ENCODE measurements around the gene ZP2. TPM values are rescaled to one million over a fixed set of nuclear protein-coding genes. Genes with fewer than 3 reads are reported as not detected.

Gene ZP2
- total and polyA plus RNA-seq, 12 donors, result not detected

DNA sequence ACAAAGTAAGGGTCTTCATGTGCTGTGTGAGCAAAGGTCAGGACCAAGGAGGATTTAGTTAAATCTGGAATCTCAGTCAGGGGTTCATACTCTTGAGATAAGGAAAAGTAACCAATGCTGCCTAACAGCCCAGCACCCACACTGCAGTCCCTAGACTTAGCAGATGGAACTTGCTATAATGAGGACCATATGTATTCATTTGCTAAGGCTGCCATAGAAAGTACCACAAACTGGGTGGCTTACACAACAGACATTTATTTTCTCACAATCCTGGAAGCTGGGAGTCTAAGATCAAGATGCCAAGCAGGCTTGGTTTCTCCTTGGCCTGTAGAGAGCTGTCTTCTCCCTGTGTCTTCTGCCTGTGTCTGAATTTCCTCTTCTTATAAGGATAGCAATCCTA is 20.8 kb downstream of the ZP2 start:
- DNase-seq, result no peak

DNA sequence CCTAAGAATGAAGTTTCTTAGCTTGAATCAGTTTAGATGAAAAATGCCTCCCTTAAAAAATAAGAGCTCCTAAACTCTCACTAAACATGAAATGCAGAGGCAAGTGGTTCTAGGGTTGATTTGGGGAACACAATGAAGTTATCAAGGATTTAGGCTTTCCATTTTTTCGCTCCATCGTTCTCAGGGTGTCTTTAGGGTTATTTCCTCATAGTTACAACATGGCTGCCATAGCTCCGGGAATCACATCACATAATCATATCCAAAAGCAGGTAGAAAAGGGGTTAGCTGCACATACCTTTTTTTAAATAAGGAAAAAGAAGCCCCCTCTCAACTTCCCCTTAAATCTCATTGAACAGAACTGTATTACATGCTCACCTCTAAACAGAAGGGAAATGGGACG is 21.4 kb downstream of the ZP2 start:
- no peaks in the 10 kb centered on the region for H3K27me3 ChIP-seq
- no peak overlapping the region for H3K4me3 ChIP-seq
- TF ChIP-seq, protein P1, sequence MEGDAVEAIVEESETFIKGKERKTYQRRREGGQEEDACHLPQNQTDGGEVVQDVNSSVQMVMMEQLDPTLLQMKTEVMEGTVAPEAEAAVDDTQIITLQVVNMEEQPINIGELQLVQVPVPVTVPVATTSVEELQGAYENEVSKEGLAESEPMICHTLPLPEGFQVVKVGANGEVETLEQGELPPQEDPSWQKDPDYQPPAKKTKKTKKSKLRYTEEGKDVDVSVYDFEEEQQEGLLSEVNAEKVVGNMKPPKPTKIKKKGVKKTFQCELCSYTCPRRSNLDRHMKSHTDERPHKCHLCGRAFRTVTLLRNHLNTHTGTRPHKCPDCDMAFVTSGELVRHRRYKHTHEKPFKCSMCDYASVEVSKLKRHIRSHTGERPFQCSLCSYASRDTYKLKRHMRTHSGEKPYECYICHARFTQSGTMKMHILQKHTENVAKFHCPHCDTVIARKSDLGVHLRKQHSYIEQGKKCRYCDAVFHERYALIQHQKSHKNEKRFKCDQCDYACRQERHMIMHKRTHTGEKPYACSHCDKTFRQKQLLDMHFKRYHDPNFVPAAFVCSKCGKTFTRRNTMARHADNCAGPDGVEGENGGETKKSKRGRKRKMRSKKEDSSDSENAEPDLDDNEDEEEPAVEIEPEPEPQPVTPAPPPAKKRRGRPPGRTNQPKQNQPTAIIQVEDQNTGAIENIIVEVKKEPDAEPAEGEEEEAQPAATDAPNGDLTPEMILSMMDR (IDR thresholded peaks at IDR 0.05), result no peak
- H3K27ac ChIP-seq, result no peak overlapping the region
- intact Hi-C loops (cut with DNase I), result loop anchor here in 2 of 10 donors (5.0 kb wide), 2 partner anchors 102 to 112 kb away; no protein-coding TSS in a partner anchor
- ATAC-seq (no peak), DNase-seq (no peak)
- WGBS, 2 donors, result 92 to 94% methylated on average over 4 of the region's 4 CpGs
- no peaks in the 10 kb centered on the region for H3K36me3 ChIP-seq
- peaks cover 0 to 6% (median 0%) of the 10 kb centered on the region in 11 donors for H3K9me3 ChIP-seq
- peaks cover 0 to 8% (median 0%) of the 10 kb centered on the region in 9 donors for H3K4me1 ChIP-seq

More for the DNA sequence above, 20.8 kb downstream of the ZP2 start:
- intact Hi-C loops (cut with DNase I), result loop anchor here in 2 of 10 donors (5.0 kb wide), 2 partner anchors 102 to 112 kb away; no protein-coding TSS in a partner anchor
- Histone ChIP-seq H3K27me3 (no peaks in the 10 kb centered on the region), H3K36me3 (no peaks in the 10 kb centered on the region), H3K27ac (no peak overlapping the region), H3K4me1 (peaks cover 0 to 8% (median 0%) of the 10 kb centered on the region in 9 donors), H3K4me3 (no peak overlapping the region), H3K9me3 (peaks cover 0 to 6% (median 0%) of the 10 kb centered on the region in 11 donors)
- ATAC-seq, result no peak
- TF ChIP-seq, protein P1 (IDR thresholded peaks at IDR 0.05), result no peak

DNA sequence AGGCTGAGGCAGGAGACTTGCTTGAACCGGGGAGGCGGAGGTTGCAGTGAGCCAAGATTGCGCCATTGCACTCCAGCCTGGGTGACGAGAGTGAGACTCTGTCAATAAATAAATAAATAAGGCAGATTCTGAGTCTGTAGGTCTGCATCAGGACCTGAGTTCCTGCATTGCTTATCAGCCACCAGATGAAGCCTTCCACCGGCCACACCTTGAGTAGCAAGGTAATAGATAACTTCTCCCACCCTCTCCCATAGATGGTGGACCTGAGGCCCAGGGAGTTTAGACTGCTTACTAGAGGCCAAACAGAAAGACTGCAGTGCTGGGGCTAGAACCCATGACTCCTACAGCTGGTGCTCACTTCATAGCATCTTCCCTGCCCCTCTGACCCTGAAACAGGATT is 22.1 kb downstream of the ZP2 start:
- no peak for ATAC-seq
- Histone ChIP-seq H3K27ac (no peak overlapping the region), H3K27me3 (no peaks in the 10 kb centered on the region), H3K4me1 (peaks cover 0 to 8% (median 0%) of the 10 kb centered on the region in 9 donors), H3K9me3 (peaks cover 0 to 6% (median 0%) of the 10 kb centered on the region in 11 donors), H3K36me3 (no peaks in the 10 kb centered on the region), H3K4me3 (no peak overlapping the region)
- TF ChIP-seq, protein P1 (IDR thresholded peaks at IDR 0.05), result no peak
- 85 to 90% methylated on average over 5 of the region's 5 CpGs for WGBS, 2 donors
- no peak for DNase-seq
- intact Hi-C loops (cut with DNase I), result loop anchor here in 9 of 10 donors (2.0 to 10.0 kb wide), 7 partner anchors 85 to 1125 kb away; partner anchors contain the start of gene CRYM (in 1 of the 9)

DNA sequence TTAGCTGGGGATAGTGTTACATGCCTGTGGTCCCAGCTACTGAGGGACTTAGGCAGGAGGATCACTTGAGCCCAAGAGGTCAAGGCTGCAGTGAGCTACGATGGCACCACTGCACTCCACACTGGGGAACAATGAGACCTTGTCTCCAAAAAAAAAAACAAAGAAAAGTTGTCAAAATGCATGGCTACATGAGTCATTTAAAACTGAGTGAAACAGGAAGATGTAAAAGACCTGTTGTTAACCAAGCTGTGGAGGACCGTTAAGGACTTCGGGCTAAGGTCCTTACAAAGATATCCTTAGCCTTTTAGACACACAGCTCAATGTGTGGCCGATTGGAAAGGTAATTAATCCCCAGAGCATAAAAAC is 25.1 kb downstream of the ZP2 start:
- intact Hi-C loops (cut with DNase I), result loop anchor here in 6 of 10 donors (5.0 to 10.0 kb wide), 6 partner anchors 88 to 1128 kb away; partner anchors contain the start of gene CRYM (in 1 of the 6)
- no peak overlapping the region for H3K4me3 ChIP-seq
- peaks cover 0 to 8% (median 0%) of the 10 kb centered on the region in 9 donors for H3K4me1 ChIP-seq

More for the DNA sequence above, 25.1 kb downstream of the ZP2 start:
- no peaks in the 10 kb centered on the region for H3K27me3 ChIP-seq
- WGBS, 2 donors, result 65 to 82% methylated on average over 4 of the region's 4 CpGs
- H3K9me3 ChIP-seq, result peaks cover 0 to 10% (median 0%) of the 10 kb centered on the region in 11 donors
- DNase-seq, result no peak
- no peak overlapping the region for H3K27ac ChIP-seq
- TF ChIP-seq, protein P1 (IDR thresholded peaks at IDR 0.05), result no peak
- peaks cover 0 to 28% (median 12%) of the 10 kb centered on the region in 9 donors for H3K36me3 ChIP-seq
- ATAC-seq, result no peak
